GM11168 (cell line): Measurements from ENCODE around the gene SMIM5.

Experiments
- in situ Hi-C: fragments of 300-500 bp; cut with MboI; formaldehyde crosslinking; loops from one replicate; pipeline ENCODE4 v1.12.0; 2022; ENCODE audit warnings: low sequenced_read_pairs; ENCODE audit not compliant: unreplicated experiment

The SMIM5 gene

GRCh38 chr17:75689441-75689873, 56.2 kb downstream of the SMIM5 start:
- in situ Hi-C loops: loop anchor here (5.0 kb wide), 1 partner anchor 97 kb away; no protein-coding TSS in a partner anchor
